RWPE1 (cell line): ENCODE results near the gene FN1.

Experiments used
- CTCF ChIA-PET: fragments of 350-600 bp; sonication (Branson Sonifier 250); formaldehyde crosslinking; extraction: SDS; loops from one replicate; lab custom pipeline; 2021; lab: Yijun Ruan, JAX
- POLR2A ChIA-PET: fragments of 400-600 bp; formaldehyde crosslinking; extraction: SDS; loops from one replicate; lab custom pipeline; 2020; ENCODE audit warnings: antibody characterized with exemption; ENCODE audit not compliant: low non-redundant PET; lab: Yijun Ruan, JAX
- DNase-seq: peaks from one replicate; pipeline ENCODE4 v3.0.0; 2012; ENCODE audit warnings: low spot score
- H3K27ac ChIP-seq: fragments of 450-650 bp; 2 replicates; pipeline ENCODE4 v1.5.1; 2017
- CTCF ChIP-seq: fragments of 450-650 bp; conservative IDR thresholded peaks from 2 replicates; pipeline ENCODE4 v1.5.1; 2017; ENCODE audit warnings: low read depth, mild to moderate bottlenecking

The FN1 gene

GRCh38 chr2:215430528-215431187, 5.2 kb downstream of the FN1 start:
- no peak for TF ChIP-seq CTCF
- no peak for DNase-seq
- H3K27ac ChIP-seq = no peak overlapping the region
- ChIA-PET POLR2A (no interaction called here), CTCF (interaction anchor here (1.7 kb wide), 1 partner anchor 24 kb away, joined by 5 read pairs; no protein-coding TSS in a partner anchor)

GRCh38 chr2:215429424-215429823, 6.4 kb downstream of the FN1 start:
- no peak overlapping the region for H3K27ac ChIP-seq
- POLR2A ChIA-PET = no interaction called here
- no peak for DNase-seq
- CTCF ChIA-PET = interaction anchor here (0.6 to 1.7 kb wide), 2 partner anchors 25 to 479 kb away, joined by 5 read pairs; no protein-coding TSS in a partner anchor
- TF ChIP-seq CTCF = no peak

GRCh38 chr2:215428060-215428910, 7.6 kb downstream of the FN1 start:
- no peak overlapping the region for H3K27ac ChIP-seq
- DNase-seq = no peak
- ChIA-PET CTCF (no interaction called here), POLR2A (no interaction called here)
- no peak for TF ChIP-seq CTCF

GRCh38 chr2:215427585-215427984, 8.3 kb downstream of the FN1 start:
- no peak for DNase-seq
- H3K27ac ChIP-seq = no peak overlapping the region
- no peak for TF ChIP-seq CTCF
- CTCF ChIA-PET = no interaction called here
- POLR2A ChIA-PET = no interaction called here

- ChIA-PET POLR2A (no interaction called here), CTCF (interaction anchor here (0.6 kb wide), 2 partner anchors 25 to 155 kb away, joined by 4 read pairs; no protein-coding TSS in a partner anchor)
- no peak overlapping the region for H3K27ac ChIP-seq
- DNase-seq = no peak
- TF ChIP-seq CTCF = no peak
These were observed 10.7 kb downstream of the FN1 start for GRCh38 chr2:215425021-215425782.
